ENCODE results near the gene CYP21A2. TPM values are rescaled to one million over a fixed set of nuclear protein-coding genes. Genes with fewer than 3 reads are reported as not detected.

CYP21A2 gene
- polyA plus RNA-seq, 1 donor (not counting 4 experiments of a cell fraction or from before 2014, with no cell fraction given): 0.04 TPM

GRCh38 chr6:32088487-32089049 lies 50.4 kb downstream of the CYP21A2 start:
- H2AFZ ChIP-seq (ENCODE audit: control insufficient read depth, low read length): no peak overlapping the region
- dilution Hi-C loops (cut with MboI; ENCODE audit: extremely low pct_ligation_motif_present, low sequenced_read_pairs): no loop called here
- H3K4me1 ChIP-seq (ENCODE audit: control insufficient read depth, extremely low read depth, insufficient read depth, low read length): peaks cover under 1% of the 10 kb centered on the region
- no peak overlapping the region for H3K4me3 ChIP-seq (ENCODE audit: control insufficient read depth in 2 of 3, extremely low read depth in 1 of 3, insufficient read depth in 2 of 3, low read depth in 1 of 3, low read length in 3 of 3)
- no peak overlapping the region for H3K9ac ChIP-seq (ENCODE audit: control insufficient read depth, extremely low read depth, insufficient read depth, low read length)
- H3K79me2 ChIP-seq (ENCODE audit: control insufficient read depth, insufficient read depth, low read length): no peaks in the 10 kb centered on the region
- H3K9me1 ChIP-seq (ENCODE audit: control insufficient read depth, extremely low read depth, insufficient read depth, low read length): no peaks in the 10 kb centered on the region
- TF ChIP-seq CTCF (optimal IDR thresholded peaks at IDR 0.05 in 1 of 3, IDR thresholded peaks at IDR 0.05 in 1 of 3, conservative IDR thresholded peaks at IDR 0.05 in 1 of 3; ENCODE audit: extremely low read depth in 1 of 3, insufficient read depth in 2 of 3, low read length in 3 of 3) (no peak), EZH2 (IDR thresholded peaks at IDR 0.05; ENCODE audit: low read length) (no peak)
- H3K36me3 ChIP-seq (ENCODE audit: control insufficient read depth in 2 of 2, extremely low read depth in 1 of 2, insufficient read depth in 2 of 2, low read length in 2 of 2): no peaks in the 10 kb centered on the region
- H3K4me2 ChIP-seq (ENCODE audit: control insufficient read depth, extremely low read depth, insufficient read depth, low read depth, low read length): no peak overlapping the region
- H3K9me3 ChIP-seq (ENCODE audit: control insufficient read depth, low read depth, low read length): no peaks in the 10 kb centered on the region
- DNase-seq (ENCODE audit: low read depth, low spot score) (no peak), FAIRE-seq (no peak)
- H3K27me3 ChIP-seq (ENCODE audit: control insufficient read depth, extremely low read depth, insufficient read depth, low read length): peaks cover 22% of the 10 kb centered on the region
- no peaks in the 10 kb centered on the region for H4K20me1 ChIP-seq (ENCODE audit: control insufficient read depth, extremely low read depth, insufficient read depth, low read length)
- no peak overlapping the region for H3K27ac ChIP-seq (ENCODE audit: control insufficient read depth, insufficient read depth, low read length)

- no peaks in the 10 kb centered on the region for H3K9me3 ChIP-seq (ENCODE audit: control insufficient read depth, low read depth, low read length)
- no peaks in the 10 kb centered on the region for H3K79me2 ChIP-seq (ENCODE audit: control insufficient read depth, insufficient read depth, low read length)
- H3K36me3 ChIP-seq (ENCODE audit: control insufficient read depth in 2 of 2, extremely low read depth in 1 of 2, insufficient read depth in 2 of 2, low read length in 2 of 2): no peaks in the 10 kb centered on the region
- H4K20me1 ChIP-seq (ENCODE audit: control insufficient read depth, extremely low read depth, insufficient read depth, low read length): no peaks in the 10 kb centered on the region
- H3K27me3 ChIP-seq (ENCODE audit: control insufficient read depth, extremely low read depth, insufficient read depth, low read length): peaks cover 22% of the 10 kb centered on the region
- H3K4me2 ChIP-seq (ENCODE audit: control insufficient read depth, extremely low read depth, insufficient read depth, low read depth, low read length): no peak overlapping the region
- FAIRE-seq: no peak
- no peak overlapping the region for H2AFZ ChIP-seq (ENCODE audit: control insufficient read depth, low read length)
- dilution Hi-C loops (cut with MboI; ENCODE audit: extremely low pct_ligation_motif_present, low sequenced_read_pairs): no loop called here
- H3K27ac ChIP-seq (ENCODE audit: control insufficient read depth, insufficient read depth, low read length): no peak overlapping the region
- no peak overlapping the region for H3K4me3 ChIP-seq (ENCODE audit: control insufficient read depth in 2 of 3, extremely low read depth in 1 of 3, insufficient read depth in 2 of 3, low read depth in 1 of 3, low read length in 3 of 3)
- no peak overlapping the region for H3K9ac ChIP-seq (ENCODE audit: control insufficient read depth, extremely low read depth, insufficient read depth, low read length)
- no peaks in the 10 kb centered on the region for H3K4me1 ChIP-seq (ENCODE audit: control insufficient read depth, extremely low read depth, insufficient read depth, low read length)
- H3K9me1 ChIP-seq (ENCODE audit: control insufficient read depth, extremely low read depth, insufficient read depth, low read length): no peaks in the 10 kb centered on the region
- TF ChIP-seq EZH2 (IDR thresholded peaks at IDR 0.05; ENCODE audit: low read length) (no peak), CTCF (optimal IDR thresholded peaks at IDR 0.05 in 1 of 3, IDR thresholded peaks at IDR 0.05 in 1 of 3, conservative IDR thresholded peaks at IDR 0.05 in 1 of 3; ENCODE audit: extremely low read depth in 1 of 3, insufficient read depth in 2 of 3, low read length in 3 of 3) (no peak)
- no peak for DNase-seq (ENCODE audit: low read depth, low spot score)
Measured at GRCh38 chr6:32089082-32089828, 51.0 kb downstream of the CYP21A2 start.

Small RNAs within 50 kb of the gene (small RNA-seq; reads per million reads assigned to genes)
- gene RNA5SP206 (ENCODE audit: insufficient read length in 3 of 3, low read depth in 3 of 3, low replicate concordance in 1 of 3): 0 reads per million in 3 experiments

Other genes starting within 250 kb of the CYP21A2 start
- gene VARS1, start 242.7 kb upstream of the CYP21A2 start, polyA plus RNA-seq: 17.2 to 57.2 TPM (median 26.3 TPM) in 3 replicates
- 34.4 to 84.1 TPM (median 46.5 TPM) in 3 replicates for gene LSM2, start 231.4 kb upstream of the CYP21A2 start, polyA plus RNA-seq
- gene HSPA1L, start 223.1 kb upstream of the CYP21A2 start, polyA plus RNA-seq: 0.31 to 0.60 TPM (median 0.54 TPM) in 3 replicates
- 95.5 to 142 TPM (median 110 TPM) in 3 replicates for gene HSPA1A, start 222.9 kb upstream of the CYP21A2 start, polyA plus RNA-seq
- 33.5 to 65.8 TPM (median 48.1 TPM) in 3 replicates for gene HSPA1B, start 210.7 kb upstream of the CYP21A2 start, polyA plus RNA-seq
- 27.9 to 44.4 TPM (median 38.6 TPM) in 3 replicates for gene NEU1, start 175.6 kb upstream of the CYP21A2 start, polyA plus RNA-seq
- 0.06 to 0.25 TPM (median 0.18 TPM) in 3 replicates for gene SLC44A4, start 159.4 kb upstream of the CYP21A2 start, polyA plus RNA-seq
- 17.6 to 26.5 TPM (median 17.7 TPM) in 3 replicates for gene EHMT2, start 140.7 kb upstream of the CYP21A2 start, polyA plus RNA-seq
- gene ZBTB12, start 136.3 kb upstream of the CYP21A2 start, polyA plus RNA-seq: 0.55 to 0.64 TPM (median 0.63 TPM) in 3 replicates
- gene C2, start 110.7 kb upstream of the CYP21A2 start, polyA plus RNA-seq: 0.04 TPM in 1 of 3 replicates, not detected in the others
- 0.84 to 2.9 TPM (median 2.5 TPM) in 3 replicates for gene CFB, start 92.3 kb upstream of the CYP21A2 start, polyA plus RNA-seq
- gene NELFE, start 79.4 kb upstream of the CYP21A2 start, polyA plus RNA-seq: 45.1 to 57.9 TPM (median 51.9 TPM) in 3 replicates
- 24.5 to 37.7 TPM (median 37.5 TPM) in 3 replicates for gene SKIC2, start 79.2 kb upstream of the CYP21A2 start, polyA plus RNA-seq
- 7.0 to 10.4 TPM (median 7.6 TPM) in 3 replicates for gene DXO, start 66.3 kb upstream of the CYP21A2 start, polyA plus RNA-seq
- gene C4A, start 56.4 kb upstream of the CYP21A2 start, polyA plus RNA-seq: 1.2 to 2.9 TPM (median 1.4 TPM) in 3 replicates
- gene C4B, start 23.6 kb upstream of the CYP21A2 start, polyA plus RNA-seq: 1.3 to 2.8 TPM (median 1.8 TPM) in 3 replicates
- gene TNXB, start 70.9 kb downstream of the CYP21A2 start, polyA plus RNA-seq: 0.02 to 0.25 TPM (median 0.06 TPM) in 3 replicates
- 30.4 to 51.2 TPM (median 37.9 TPM) in 3 replicates for gene ATF6B, start 89.8 kb downstream of the CYP21A2 start, polyA plus RNA-seq
- gene FKBPL, start 91.9 kb downstream of the CYP21A2 start, polyA plus RNA-seq: 4.2 to 5.6 TPM (median 4.9 TPM) in 3 replicates
- gene PRRT1, start 113.5 kb downstream of the CYP21A2 start, polyA plus RNA-seq: 0.09 to 0.17 TPM (median 0.09 TPM) in 3 replicates
- gene PPT2, start 115.7 kb downstream of the CYP21A2 start, polyA plus RNA-seq: 15.0 to 21.0 TPM (median 15.6 TPM) in 3 replicates
- 1.7 to 4.2 TPM (median 3.7 TPM) in 3 replicates for gene EGFL8, start 126.2 kb downstream of the CYP21A2 start, polyA plus RNA-seq
- gene AGPAT1, start 137.7 kb downstream of the CYP21A2 start, polyA plus RNA-seq: 46.4 to 85.1 TPM (median 54.7 TPM) in 3 replicates
- gene RNF5, start 140.0 kb downstream of the CYP21A2 start, polyA plus RNA-seq: 29.6 to 43.2 TPM (median 33.2 TPM) in 3 replicates
- 2.0 to 2.4 TPM (median 2.4 TPM) in 3 replicates for gene AGER, start 145.8 kb downstream of the CYP21A2 start, polyA plus RNA-seq
- 43.5 to 54.9 TPM (median 44.0 TPM) in 3 replicates for gene PBX2, start 151.8 kb downstream of the CYP21A2 start, polyA plus RNA-seq
- 2.8 to 6.5 TPM (median 3.6 TPM) in 3 replicates for gene GPSM3, start 154.2 kb downstream of the CYP21A2 start, polyA plus RNA-seq
- gene NOTCH4, start 185.7 kb downstream of the CYP21A2 start, polyA plus RNA-seq: 0.07 to 0.13 TPM (median 0.11 TPM) in 3 replicates